Activated CD4-positive, alpha-beta T cell treated with anti-CD3 and anti-CD28 coated beads, Interleukin-2, amount 10 ng/mL, durations not matched to agents 24 days and 14 days (primary cell): ENCODE results near the gene VPS13D. TPM values are rescaled to one million over a fixed set of nuclear protein-coding genes. Genes with fewer than 3 reads are reported as not detected.

ENCODE experiments used
- DNase-seq: peaks from one replicate; pipeline ENCODE4 v3.0.0; 2022
- H3K27ac Mint-ChIP-seq: one replicate; pipeline ENCODE4 v1.8.0; 2022; ENCODE audit warnings: mild to moderate bottlenecking, mixed read lengths
- H3K27me3 Mint-ChIP-seq: one replicate; pipeline ENCODE4 v1.8.0; 2022; ENCODE audit warnings: mixed read lengths
- H3K36me3 Mint-ChIP-seq: one replicate; pipeline ENCODE4 v1.8.0; 2022; ENCODE audit warnings: low read depth, mild to moderate bottlenecking, mixed read lengths
- H3K4me1 Mint-ChIP-seq: one replicate; pipeline ENCODE4 v1.8.0; 2021; ENCODE audit warnings: mixed read lengths
- H3K4me3 Mint-ChIP-seq: one replicate; pipeline ENCODE4 v1.8.0; 2022; ENCODE audit warnings: mild to moderate bottlenecking, moderate library complexity, mixed read lengths
- H3K9me3 Mint-ChIP-seq: one replicate; pipeline ENCODE4 v1.8.0; 2021; ENCODE audit warnings: mixed read lengths
- intact Hi-C: fragments of 100-400 bp; cut with micrococcal nuclease; formaldehyde crosslinking; loops from one replicate; pipeline ENCODE4 v1.15.1; 2023
- total RNA-seq: library from RNA; stranded (reverse); gene quantifications from 2 replicates; pipeline ENCODE4 v1.2.3, GENCODE V29; 2022

VPS13D gene
- total RNA-seq, 1 donor from 2014 or later, result 30.8 TPM

DNA sequence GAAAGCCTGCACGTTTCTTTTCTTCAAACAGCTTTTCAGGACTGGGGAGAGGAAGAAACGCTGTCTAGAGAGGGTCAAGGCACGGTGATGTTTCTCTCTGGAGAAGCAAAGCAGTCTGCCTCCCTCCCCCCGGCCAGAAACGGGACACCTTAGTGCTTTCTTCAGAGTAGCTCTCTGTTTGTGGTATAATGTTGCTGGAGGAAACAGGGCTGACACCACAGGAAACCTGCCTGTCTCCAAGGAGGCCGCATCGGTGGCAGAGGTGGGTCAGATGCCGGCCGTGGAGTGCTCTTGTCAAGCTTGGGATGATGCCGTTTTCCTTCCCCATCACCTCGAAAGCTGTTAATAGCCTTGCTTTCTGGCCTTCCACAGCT, 248.8 kb downstream of the VPS13D start:
- Mint-ChIP-seq H3K27me3 (no peaks in the 10 kb centered on the region), H3K4me3 (peak overlapping the region; percentile 46), H3K36me3 (peaks cover 29% of the 10 kb centered on the region), H3K4me1 (peaks cover 75% of the 10 kb centered on the region), H3K27ac (peak overlapping the region; percentile 88), H3K9me3 (no peaks in the 10 kb centered on the region)
- peak; percentile 86 for DNase-seq
- intact Hi-C loops, result loop anchor here (1.0 kb wide), 2 partner anchors 29 to 32 kb away; no protein-coding TSS in a partner anchor

DNA sequence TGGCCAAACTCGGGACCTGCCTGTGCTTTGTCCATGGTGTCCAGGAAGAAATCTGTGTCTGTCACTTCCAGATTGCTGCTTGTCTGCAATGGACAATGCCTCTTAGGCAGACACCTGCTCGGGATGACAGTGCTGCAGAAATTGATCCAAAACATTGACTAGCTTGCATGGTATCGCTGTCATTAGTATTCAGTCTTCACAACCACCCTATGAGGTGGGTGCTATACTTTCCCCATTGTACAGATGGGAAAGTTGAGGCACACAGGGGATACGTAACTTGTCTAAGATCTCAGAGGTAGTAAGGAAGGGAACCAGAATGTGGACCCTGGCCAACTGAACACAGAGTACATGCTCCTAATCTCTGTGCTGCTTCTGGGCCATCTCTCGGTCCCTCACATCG, 249.5 kb downstream of the VPS13D start:
- H3K36me3 Mint-ChIP-seq, result peaks cover 30% of the 10 kb centered on the region
- H3K4me3 Mint-ChIP-seq, result peak overlapping the region; percentile 46
- H3K27me3 Mint-ChIP-seq, result no peaks in the 10 kb centered on the region
- intact Hi-C loops, result no loop called here
- DNase-seq, result no peak
- H3K27ac Mint-ChIP-seq, result peak overlapping the region; percentile 88
- H3K9me3 Mint-ChIP-seq, result no peaks in the 10 kb centered on the region
- peaks cover 71% of the 10 kb centered on the region for H3K4me1 Mint-ChIP-seq

DNA sequence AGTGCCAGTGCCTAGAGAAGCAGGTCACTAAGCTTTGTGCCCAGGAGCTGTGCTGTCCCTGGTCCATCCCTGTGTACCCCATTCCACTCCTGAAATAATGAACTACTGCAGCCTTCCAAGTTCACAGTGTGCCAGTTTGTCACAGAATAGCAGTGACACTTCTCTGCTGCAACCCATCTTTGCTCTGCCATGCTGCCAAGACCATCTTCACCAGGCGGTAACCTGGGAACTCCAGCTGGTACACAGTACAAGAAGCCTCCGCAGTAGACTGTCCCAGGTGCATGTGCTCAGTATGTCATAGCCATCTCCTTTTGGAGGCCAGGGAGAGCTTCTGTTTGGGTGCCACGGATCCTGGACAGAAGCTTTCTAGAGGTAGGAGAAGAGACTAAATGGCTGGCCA, 250.2 kb downstream of the VPS13D start:
- Mint-ChIP-seq H3K27me3 (no peaks in the 10 kb centered on the region), H3K4me1 (peaks cover 65% of the 10 kb centered on the region), H3K36me3 (peaks cover 29% of the 10 kb centered on the region), H3K9me3 (no peaks in the 10 kb centered on the region), H3K27ac (peak overlapping the region; percentile 53), H3K4me3 (no peak overlapping the region)
- DNase-seq, result no peak
- intact Hi-C loops, result no loop called here

DNA sequence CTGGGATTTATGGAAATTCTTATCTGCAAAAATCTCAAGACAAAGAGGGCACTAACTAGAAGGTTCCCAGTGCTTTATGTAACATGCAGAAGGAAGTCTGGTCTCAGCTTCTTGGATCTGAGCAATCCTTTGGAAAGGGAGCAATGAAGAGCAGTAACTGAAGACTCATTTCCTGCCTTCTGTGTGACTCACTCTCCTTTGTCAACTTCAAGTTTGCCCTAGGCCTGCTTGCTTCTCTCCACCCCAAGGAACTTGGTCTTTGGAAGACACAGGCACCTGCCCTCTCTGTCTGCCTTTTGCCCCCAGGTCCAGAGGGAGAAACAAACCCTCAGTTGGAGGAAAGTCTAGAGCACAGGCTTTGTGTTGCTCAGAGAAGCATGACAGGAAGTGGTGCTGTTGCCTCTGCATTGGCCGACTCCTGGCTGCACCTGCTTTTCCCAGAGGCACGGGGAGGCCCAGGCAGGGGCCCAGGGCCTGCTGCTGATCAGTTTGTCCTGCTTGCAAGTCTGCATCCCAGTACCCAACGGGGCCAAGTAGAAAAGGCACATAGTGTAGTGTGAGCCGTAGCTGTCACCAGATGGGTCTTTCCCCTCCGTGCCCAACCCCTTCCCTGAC, 251.0 kb downstream of the VPS13D start:
- intact Hi-C loops, result no loop called here
- Mint-ChIP-seq H3K4me3 (no peak overlapping the region), H3K27me3 (no peaks in the 10 kb centered on the region), H3K4me1 (peaks cover 57% of the 10 kb centered on the region), H3K9me3 (no peaks in the 10 kb centered on the region), H3K36me3 (peaks cover 31% of the 10 kb centered on the region), H3K27ac (peak overlapping the region; percentile 86)
- peak; percentile 76 for DNase-seq

DNA sequence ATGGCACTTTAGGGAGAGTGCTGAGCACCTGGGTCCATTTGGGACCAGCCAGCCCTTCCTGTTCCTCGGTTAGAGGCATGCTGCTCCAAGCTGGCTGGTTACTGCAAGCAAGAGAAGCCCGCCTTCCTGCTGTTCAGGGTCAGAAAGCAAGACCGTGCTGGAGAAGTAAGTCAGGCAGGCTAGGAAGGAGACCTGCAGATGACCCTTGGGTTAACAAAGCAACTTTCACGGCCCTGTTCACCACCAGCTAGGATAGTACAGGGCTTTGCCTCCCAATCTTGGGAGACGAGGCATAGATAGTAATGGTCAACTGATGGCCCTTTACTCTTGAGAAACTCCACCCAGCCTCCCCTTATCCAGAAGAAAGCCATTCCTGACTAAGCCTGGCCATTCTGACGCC, 252.1 kb downstream of the VPS13D start:
- Mint-ChIP-seq H3K27ac (no peak overlapping the region), H3K4me3 (no peak overlapping the region), H3K27me3 (no peaks in the 10 kb centered on the region), H3K36me3 (peaks cover 28% of the 10 kb centered on the region), H3K9me3 (no peaks in the 10 kb centered on the region), H3K4me1 (peaks cover 48% of the 10 kb centered on the region)
- no peak for DNase-seq
- intact Hi-C loops, result no loop called here

DNA sequence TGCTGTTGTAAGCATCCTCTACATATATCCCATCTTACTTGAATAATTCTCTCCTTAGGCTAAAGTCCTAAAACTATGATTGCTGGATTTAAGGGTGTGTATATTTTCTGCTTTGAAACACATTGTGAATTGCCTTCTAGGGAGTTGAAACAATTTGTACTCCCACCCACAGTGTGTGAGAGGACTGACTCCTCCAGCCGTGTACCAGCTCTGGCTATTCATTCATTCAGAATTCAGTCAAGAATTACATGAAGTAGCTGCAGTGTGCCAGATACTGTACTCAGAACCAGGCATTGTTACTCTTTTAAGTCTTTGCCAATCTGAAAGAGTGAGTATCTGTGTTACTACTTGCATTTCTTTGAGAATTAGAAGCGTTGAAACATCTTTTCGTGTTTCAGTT, 253.2 kb downstream of the VPS13D start:
- Mint-ChIP-seq H3K27me3 (no peaks in the 10 kb centered on the region), H3K27ac (no peak overlapping the region), H3K4me1 (peaks cover 38% of the 10 kb centered on the region), H3K36me3 (peaks cover 22% of the 10 kb centered on the region), H3K9me3 (no peaks in the 10 kb centered on the region), H3K4me3 (no peak overlapping the region)
- intact Hi-C loops, result no loop called here
- no peak for DNase-seq

DNA sequence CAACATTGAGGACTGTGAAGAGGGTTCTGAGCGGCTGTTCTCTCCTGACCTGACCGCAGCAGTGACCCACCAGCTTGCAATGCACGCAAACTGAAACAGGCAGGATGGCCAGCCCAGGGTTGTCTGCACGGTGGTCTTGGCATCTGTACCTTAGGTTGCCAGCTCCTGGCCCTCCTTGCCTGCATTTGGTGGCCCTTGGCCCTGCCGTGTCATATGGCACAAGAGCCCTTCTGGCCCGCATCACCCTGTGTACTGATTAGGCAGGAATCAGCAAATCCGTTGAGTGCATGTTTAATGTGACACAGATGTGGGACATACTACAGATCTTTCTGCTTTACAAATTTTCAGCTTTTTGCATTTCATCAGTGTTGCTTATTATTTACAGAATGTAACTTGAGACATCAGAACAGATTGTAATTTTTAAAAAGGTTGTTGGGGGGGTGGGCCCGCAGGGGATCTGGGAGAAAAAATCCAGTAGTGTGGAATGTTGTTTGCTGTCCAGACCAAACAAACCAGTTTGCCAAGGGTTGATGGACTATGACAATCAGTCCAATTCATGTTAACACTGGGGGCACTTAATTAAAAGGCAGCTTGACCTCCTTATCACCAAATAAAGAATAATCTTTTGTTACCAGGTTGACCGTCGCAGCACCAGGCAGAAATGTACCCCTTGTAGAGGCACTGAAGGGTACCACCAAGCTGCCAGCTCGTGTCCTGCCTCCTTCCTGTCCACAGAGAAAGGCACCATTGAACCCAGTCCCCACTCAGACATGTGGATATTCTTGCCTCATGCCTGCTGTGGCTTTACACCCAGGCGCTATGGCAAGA, 255.6 kb downstream of the VPS13D start:
- Mint-ChIP-seq H3K9me3 (peaks cover 3% of the 10 kb centered on the region), H3K36me3 (peaks cover 25% of the 10 kb centered on the region), H3K27me3 (no peaks in the 10 kb centered on the region), H3K4me3 (no peak overlapping the region), H3K4me1 (peaks cover 14% of the 10 kb centered on the region), H3K27ac (no peak overlapping the region)
- no peak for DNase-seq
- intact Hi-C loops, result no loop called here

DNA sequence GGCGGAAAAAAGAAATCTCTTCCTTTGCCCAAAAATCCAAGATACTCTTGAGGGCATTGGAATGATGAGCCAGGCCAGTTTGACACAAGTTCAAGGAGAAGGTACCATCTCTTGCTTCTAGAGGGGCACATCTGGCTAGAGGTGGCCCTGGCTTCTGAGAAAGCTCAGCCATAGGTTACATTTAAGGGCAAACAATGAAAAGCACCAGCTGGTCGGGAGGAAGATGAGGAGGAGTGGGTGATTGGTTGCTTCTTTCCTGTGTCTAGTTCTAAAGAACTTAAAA, 256.2 kb downstream of the VPS13D start:
- Mint-ChIP-seq H3K4me3 (no peak overlapping the region), H3K27me3 (no peaks in the 10 kb centered on the region), H3K36me3 (peaks cover 24% of the 10 kb centered on the region), H3K9me3 (peaks cover 4% of the 10 kb centered on the region), H3K4me1 (peaks cover 9% of the 10 kb centered on the region), H3K27ac (no peak overlapping the region)
- DNase-seq, result no peak
- intact Hi-C loops, result no loop called here

DNA sequence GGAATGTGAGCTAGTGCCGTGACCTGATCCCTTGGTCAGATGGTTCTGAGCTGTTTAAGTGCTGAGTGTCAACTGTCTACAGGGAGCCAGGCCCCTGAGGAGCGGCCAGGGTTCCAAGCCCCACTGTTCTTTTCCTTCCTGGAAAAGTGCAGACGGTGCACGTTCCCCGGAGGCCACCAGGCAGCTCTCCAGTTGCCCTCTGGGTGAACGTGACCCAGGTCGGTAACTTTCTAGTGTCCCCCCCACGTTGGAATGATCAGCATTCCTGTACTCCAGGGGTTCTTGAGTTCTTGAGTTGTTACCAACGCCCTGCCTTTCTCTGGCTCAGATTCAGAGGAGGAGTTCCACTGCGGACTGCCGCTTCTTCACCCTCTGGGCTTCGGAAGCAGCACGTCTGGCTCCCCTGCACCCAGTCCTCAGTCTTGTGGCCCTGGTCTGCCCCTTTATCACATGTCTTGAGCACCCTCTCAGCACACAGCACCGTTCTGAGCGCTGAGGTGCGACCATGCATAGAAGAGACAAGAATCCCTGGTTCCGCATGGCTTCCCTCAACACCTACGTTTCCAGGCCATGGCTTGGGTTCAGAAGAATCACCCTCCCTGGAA, 256.7 kb downstream of the VPS13D start:
- intact Hi-C loops, result no loop called here
- Mint-ChIP-seq H3K4me1 (peaks cover 4% of the 10 kb centered on the region), H3K27me3 (no peaks in the 10 kb centered on the region), H3K27ac (no peak overlapping the region), H3K36me3 (peaks cover 22% of the 10 kb centered on the region), H3K4me3 (no peak overlapping the region), H3K9me3 (peaks cover 4% of the 10 kb centered on the region)
- no peak for DNase-seq

DNA sequence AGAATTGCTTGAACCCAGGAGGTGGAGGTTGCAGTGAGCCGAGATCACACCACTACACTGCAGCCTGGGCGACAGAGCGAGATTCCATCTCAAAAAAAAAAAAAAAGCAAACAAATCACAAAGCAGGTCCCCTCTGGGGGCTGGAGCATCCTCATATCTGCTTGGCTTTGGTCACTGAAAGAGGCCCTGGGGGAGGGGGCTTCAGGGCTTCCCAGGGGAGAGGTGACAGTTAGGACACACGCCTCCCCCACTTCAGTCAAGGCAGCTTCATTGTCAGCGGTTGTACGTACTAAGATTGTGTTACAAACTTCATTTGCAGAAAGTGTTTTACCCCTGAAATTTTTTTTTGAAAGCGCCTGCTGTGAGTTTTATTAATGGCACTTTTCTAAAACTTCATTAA, 257.7 kb downstream of the VPS13D start:
- Mint-ChIP-seq H3K27me3 (no peaks in the 10 kb centered on the region), H3K36me3 (peaks cover 23% of the 10 kb centered on the region), H3K27ac (no peak overlapping the region), H3K9me3 (peaks cover 4% of the 10 kb centered on the region), H3K4me1 (no peaks in the 10 kb centered on the region), H3K4me3 (no peak overlapping the region)
- intact Hi-C loops, result no loop called here
- DNase-seq, result no peak

DNA sequence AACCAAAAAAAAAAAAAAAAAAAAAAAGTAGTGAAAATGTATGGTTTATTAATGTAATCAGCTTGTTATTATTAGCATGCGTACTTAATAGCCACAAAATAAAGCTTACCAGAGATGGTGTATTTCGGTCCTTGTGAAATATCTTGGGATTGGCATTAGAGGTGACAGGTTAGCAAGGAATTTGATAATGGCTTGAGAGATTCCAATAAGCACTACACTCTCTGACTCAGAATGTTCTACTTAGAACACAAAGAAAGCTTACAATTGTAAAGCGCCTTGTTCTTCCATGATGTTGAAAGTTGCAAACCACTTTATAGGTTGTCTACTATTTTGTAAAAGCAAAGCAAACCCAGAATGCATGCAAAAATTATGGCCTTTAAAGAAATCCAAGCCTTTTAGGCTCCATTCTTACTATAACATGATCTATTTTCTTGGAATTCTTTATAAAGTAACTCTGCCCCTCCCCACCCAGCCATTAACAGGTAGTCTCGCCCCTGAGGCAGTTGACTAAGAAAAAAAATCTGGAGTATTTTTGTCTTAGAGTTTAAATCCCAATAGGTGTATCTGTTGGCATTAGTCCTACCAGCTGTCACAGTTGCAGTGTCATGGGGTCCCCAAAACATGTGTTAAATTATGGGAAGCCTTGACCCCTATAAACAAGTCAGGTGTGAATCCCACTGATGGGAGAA, 259.0 kb downstream of the VPS13D start:
- H3K4me1 Mint-ChIP-seq, result no peaks in the 10 kb centered on the region
- DNase-seq, result no peak
- peaks cover 21% of the 10 kb centered on the region for H3K36me3 Mint-ChIP-seq
- H3K27me3 Mint-ChIP-seq, result no peaks in the 10 kb centered on the region
- H3K4me3 Mint-ChIP-seq, result no peak overlapping the region
- H3K27ac Mint-ChIP-seq, result no peak overlapping the region
- intact Hi-C loops, result no loop called here
- peaks cover 4% of the 10 kb centered on the region for H3K9me3 Mint-ChIP-seq

DNA sequence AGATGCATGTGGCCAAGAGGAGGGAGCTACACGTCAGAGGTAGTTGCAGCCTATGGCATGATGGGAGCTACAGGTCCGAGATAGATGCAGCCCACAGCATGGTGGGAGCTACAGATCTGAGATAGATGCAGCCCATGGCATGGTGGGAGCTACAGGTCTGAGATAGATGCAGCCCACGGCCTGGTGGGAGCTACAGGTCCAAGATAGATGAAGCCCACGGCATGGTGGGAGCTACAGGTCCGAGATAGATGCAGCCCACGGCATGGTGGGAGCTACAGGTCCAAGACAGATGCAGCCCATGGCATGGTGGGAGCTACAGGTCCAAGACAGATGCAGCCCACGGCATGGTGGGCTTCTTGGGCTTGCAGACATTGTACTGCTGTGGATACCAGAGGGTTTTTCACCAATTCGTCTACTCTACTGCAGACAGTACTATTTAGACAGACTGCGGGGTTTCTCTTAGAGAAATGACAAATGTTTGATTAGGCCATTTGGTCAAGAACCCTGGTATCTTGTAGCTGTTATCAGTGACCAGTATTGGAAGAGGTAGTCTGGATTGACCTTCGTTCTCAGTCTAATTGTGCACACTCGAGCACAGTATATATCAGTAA, 260.8 kb downstream of the VPS13D start:
- no peak for DNase-seq
- H3K36me3 Mint-ChIP-seq, result peaks cover 15% of the 10 kb centered on the region
- no peak overlapping the region for H3K27ac Mint-ChIP-seq
- no peaks in the 10 kb centered on the region for H3K27me3 Mint-ChIP-seq
- peaks cover 4% of the 10 kb centered on the region for H3K9me3 Mint-ChIP-seq
- no peak overlapping the region for H3K4me3 Mint-ChIP-seq
- intact Hi-C loops, result no loop called here
- no peaks in the 10 kb centered on the region for H3K4me1 Mint-ChIP-seq

DNA sequence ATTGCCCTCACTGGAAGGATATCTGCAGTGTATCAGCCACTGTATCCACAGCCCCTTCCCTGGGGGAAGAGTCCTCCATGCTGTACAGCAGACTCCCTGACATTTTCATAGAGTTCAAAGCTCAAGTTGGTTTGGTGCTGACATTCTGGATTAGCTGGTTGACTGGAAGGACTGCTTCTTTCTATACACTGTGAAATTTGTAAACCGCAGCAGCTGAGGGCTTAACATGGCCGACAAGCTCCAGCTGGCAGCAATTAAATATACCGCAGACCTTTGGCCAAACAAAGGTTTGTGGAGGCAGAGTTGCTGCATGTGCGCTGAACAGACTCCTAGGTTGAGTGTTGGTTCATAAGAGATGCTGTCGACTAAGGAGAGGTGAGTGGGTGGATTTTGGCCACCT, 261.8 kb downstream of the VPS13D start:
- Mint-ChIP-seq H3K4me1 (peaks cover 2% of the 10 kb centered on the region), H3K27ac (no peak overlapping the region), H3K9me3 (peaks cover 4% of the 10 kb centered on the region), H3K36me3 (peaks cover 14% of the 10 kb centered on the region), H3K4me3 (no peak overlapping the region), H3K27me3 (no peaks in the 10 kb centered on the region)
- intact Hi-C loops, result no loop called here
- DNase-seq, result no peak

DNA sequence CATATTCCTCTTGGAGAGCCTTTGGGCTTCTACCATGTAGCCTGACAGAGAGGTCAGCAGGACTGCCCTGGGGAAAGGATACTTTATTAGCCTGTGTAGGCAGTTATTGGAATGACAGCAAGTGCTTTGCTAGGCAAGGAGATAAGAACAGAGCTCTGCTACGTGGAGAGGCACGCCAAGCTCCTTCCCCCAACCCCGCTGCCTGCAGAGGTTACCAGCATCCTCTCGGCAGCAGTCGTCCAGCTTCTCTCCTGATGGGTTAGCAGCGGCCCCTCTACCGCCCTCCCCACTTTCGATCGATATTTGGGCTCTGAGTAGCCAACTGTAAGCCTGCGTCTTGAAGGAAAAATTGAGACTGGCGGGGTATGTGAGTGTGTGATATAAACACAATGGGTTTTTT, 265.9 kb downstream of the VPS13D start:
- intact Hi-C loops, result no loop called here

More for the DNA sequence above, 265.9 kb downstream of the VPS13D start:
- Mint-ChIP-seq H3K4me3 (no peak overlapping the region), H3K9me3 (no peaks in the 10 kb centered on the region), H3K27me3 (no peaks in the 10 kb centered on the region), H3K4me1 (peaks cover 4% of the 10 kb centered on the region), H3K36me3 (peaks cover 29% of the 10 kb centered on the region), H3K27ac (no peak overlapping the region)
- no peak for DNase-seq
